HEK293T (cell line): ENCODE measurements around the gene MCL1.

Source experiments
- CTCF ChIA-PET: fragments of 350-600 bp; formaldehyde crosslinking; extraction: SDS; loops from one replicate; lab custom pipeline; 2021; ENCODE audit warnings: antibody characterized with exemption, inconsistent platforms; lab: Yijun Ruan, JAX
- POLR2A ChIA-PET: fragments of 350-600 bp; formaldehyde crosslinking; extraction: SDS; loops from one replicate; lab custom pipeline; 2020; ENCODE audit warnings: antibody characterized with exemption, inconsistent platforms; lab: Yijun Ruan, JAX
- DNase-seq: peaks from one replicate; pipeline ENCODE4 v3.0.0; 2012; ENCODE audit warnings: mixed read lengths; ENCODE audit errors: extremely low spot score
- ARNT ChIP-seq: fragments of 450-650 bp; IDR thresholded peaks from 2 replicates; pipeline ENCODE4 v1.6.1; 2017; ENCODE audit warnings: mild to moderate bottlenecking
- BHLHE40 ChIP-seq: fragments of 450-650 bp; IDR thresholded peaks from 2 replicates; pipeline ENCODE4 v1.6.1; 2016; ENCODE audit warnings: mild to moderate bottlenecking, moderate library complexity, borderline replicate concordance
- CTBP1 ChIP-seq: fragments of 450-650 bp; IDR thresholded peaks from 2 replicates; pipeline ENCODE4 v1.6.1; 2016; ENCODE audit warnings: borderline replicate concordance
- ELF4 ChIP-seq: fragments of 450-650 bp; IDR thresholded peaks from 2 replicates; pipeline ENCODE4 v1.6.1; 2017; ENCODE audit warnings: antibody characterized with exemption
- FOXK2 ChIP-seq: fragments of 450-650 bp; IDR thresholded peaks from 2 replicates; pipeline ENCODE4 v1.6.1; 2016; ENCODE audit warnings: mild to moderate bottlenecking
- L3MBTL2 ChIP-seq: fragments of 450-650 bp; conservative IDR thresholded peaks from 2 replicates; pipeline ENCODE4 v1.6.1; 2016; ENCODE audit warnings: mild to moderate bottlenecking
- LEF1 ChIP-seq: fragments of 450-650 bp; IDR thresholded peaks from 2 replicates; pipeline ENCODE4 v1.6.1; 2017; ENCODE audit warnings: mild to moderate bottlenecking, borderline replicate concordance
- NFRKB ChIP-seq: fragments of 450-650 bp; IDR thresholded peaks from 2 replicates; pipeline ENCODE4 v1.6.1; 2016; ENCODE audit warnings: mild to moderate bottlenecking, moderate library complexity
- SUZ12 ChIP-seq: fragments of 450-650 bp; IDR thresholded peaks from 2 replicates; pipeline ENCODE4 v1.6.1; 2016; ENCODE audit warnings: mild to moderate bottlenecking
- TARDBP ChIP-seq: fragments of 450-650 bp; IDR thresholded peaks from 2 replicates; pipeline ENCODE4 v1.6.1; 2016
- ZNF384 ChIP-seq: fragments of 450-650 bp; IDR thresholded peaks from 2 replicates; pipeline ENCODE4 v1.6.1; 2016
- TF ChIP-seq, protein P1 (sequence below): fragments of 450-650 bp; IDR thresholded peaks from 2 replicates; pipeline ENCODE4 v1.6.1; 2016

Gene MCL1

DNA sequence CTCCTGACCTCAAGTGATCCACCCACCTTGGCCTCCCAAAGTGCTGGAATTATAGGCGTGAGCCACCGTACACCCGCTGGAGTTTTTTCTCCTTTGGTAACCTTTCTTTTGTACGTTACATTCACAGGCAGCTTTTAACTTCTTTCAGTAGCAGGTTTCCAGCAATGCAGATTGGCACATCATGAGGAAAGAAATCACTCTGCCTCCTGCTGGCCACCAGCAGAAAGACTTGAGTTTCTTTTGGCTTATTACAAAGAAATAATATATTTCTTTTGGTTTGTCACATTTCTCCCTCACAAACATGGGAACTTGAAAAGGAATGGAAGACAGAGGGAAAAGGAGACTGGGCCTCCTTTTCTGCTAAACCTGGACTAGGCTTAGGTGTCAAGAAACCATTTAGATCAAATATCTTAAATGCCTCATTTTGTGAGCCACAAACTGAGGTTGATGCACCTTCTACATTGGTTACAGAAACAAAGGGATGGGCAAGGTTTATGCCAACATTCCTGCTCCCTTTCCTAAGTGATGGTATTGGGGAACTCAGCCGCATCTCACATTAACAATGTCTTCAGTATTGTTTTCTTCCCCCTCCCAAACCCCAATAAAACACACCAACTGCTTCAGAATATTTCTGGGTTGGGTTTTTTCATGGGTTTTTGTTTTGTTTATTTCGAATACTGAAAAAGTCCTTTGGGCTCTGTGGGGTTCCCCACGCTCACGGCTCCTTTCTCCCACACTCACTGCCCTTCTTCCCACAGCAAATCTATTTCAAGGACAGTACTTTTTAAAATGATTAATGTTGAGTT is 42.3 kb upstream of the MCL1 start:
- ChIA-PET POLR2A (interaction anchor here (1.3 to 9.1 kb wide), 2 partner anchors 42 to 60 kb away, joined by 3 to 53 read pairs; partner anchors contain the start of gene MCL1), CTCF (interaction anchor here (0.5 to 1.3 kb wide), 7 partner anchors 12 to 367 kb away, joined by 3 to 5 read pairs (median 4); no protein-coding TSS in a partner anchor)
- TF ChIP-seq, protein P1, sequence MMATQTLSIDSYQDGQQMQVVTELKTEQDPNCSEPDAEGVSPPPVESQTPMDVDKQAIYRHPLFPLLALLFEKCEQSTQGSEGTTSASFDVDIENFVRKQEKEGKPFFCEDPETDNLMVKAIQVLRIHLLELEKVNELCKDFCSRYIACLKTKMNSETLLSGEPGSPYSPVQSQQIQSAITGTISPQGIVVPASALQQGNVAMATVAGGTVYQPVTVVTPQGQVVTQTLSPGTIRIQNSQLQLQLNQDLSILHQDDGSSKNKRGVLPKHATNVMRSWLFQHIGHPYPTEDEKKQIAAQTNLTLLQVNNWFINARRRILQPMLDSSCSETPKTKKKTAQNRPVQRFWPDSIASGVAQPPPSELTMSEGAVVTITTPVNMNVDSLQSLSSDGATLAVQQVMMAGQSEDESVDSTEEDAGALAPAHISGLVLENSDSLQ: 0 out of 2 replicates have a peak, but pooled peaks have one; percentile 23
- TF ChIP-seq ARNT (no peak), SUZ12 (no peak)
- DNase-seq: peak; percentile 54

DNA sequence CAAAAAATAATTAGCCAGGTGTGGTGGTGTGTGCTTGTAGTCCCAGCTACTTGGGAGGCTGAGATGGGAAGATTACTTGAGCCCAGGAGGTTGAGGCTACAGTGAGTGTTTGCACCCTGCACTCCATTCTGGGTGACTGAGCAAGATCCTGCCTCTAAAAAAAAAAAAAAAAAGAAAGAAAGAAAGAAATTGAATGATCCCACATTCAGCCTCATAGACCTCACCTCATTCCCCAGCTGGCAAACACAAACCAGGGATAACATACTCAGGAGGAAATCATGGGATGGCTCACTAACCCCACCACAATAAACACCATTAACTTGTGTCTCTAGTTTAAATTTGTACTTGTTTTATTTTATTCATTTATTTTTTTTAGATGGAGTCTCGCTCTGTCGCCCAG is 41.5 kb upstream of the MCL1 start:
- CTCF ChIA-PET: interaction anchor here (0.5 to 1.3 kb wide), 7 partner anchors 11 to 367 kb away, joined by 3 to 5 read pairs (median 4); no protein-coding TSS in a partner anchor
- no peak for DNase-seq
- TF ChIP-seq NFRKB: no peak
- no peak for TF ChIP-seq ZNF384
- no peak for TF ChIP-seq FOXK2
- no peak for TF ChIP-seq LEF1
- TF ChIP-seq TARDBP: no peak
- TF ChIP-seq CTBP1: no peak
- TF ChIP-seq ELF4: no peak
- TF ChIP-seq ARNT: no peak
- TF ChIP-seq L3MBTL2: no peak
- POLR2A ChIA-PET: interaction anchor here (1.6 to 9.1 kb wide), 3 partner anchors 8 to 41 kb away, joined by 5 to 53 read pairs (median 31); partner anchors contain the start of genes ENSA and MCL1

GRCh38 chr1:150619576-150620509 is 40.4 kb upstream of the MCL1 start:
- ChIA-PET CTCF (interaction anchor here (0.6 to 2.3 kb wide), 7 partner anchors 9 to 59 kb away, joined by 3 to 8 read pairs (median 4); partner anchors contain the start of genes ENSA and MCL1), POLR2A (interaction anchor here (0.5 to 9.1 kb wide), 7 partner anchors 9 to 193 kb away, joined by 3 to 53 read pairs (median 5); partner anchors contain the start of genes ENSA and MCL1)
- TF ChIP-seq, protein P1: peak; percentile 85
- no peak for TF ChIP-seq LEF1
- peak; percentile 62 for DNase-seq

DNA sequence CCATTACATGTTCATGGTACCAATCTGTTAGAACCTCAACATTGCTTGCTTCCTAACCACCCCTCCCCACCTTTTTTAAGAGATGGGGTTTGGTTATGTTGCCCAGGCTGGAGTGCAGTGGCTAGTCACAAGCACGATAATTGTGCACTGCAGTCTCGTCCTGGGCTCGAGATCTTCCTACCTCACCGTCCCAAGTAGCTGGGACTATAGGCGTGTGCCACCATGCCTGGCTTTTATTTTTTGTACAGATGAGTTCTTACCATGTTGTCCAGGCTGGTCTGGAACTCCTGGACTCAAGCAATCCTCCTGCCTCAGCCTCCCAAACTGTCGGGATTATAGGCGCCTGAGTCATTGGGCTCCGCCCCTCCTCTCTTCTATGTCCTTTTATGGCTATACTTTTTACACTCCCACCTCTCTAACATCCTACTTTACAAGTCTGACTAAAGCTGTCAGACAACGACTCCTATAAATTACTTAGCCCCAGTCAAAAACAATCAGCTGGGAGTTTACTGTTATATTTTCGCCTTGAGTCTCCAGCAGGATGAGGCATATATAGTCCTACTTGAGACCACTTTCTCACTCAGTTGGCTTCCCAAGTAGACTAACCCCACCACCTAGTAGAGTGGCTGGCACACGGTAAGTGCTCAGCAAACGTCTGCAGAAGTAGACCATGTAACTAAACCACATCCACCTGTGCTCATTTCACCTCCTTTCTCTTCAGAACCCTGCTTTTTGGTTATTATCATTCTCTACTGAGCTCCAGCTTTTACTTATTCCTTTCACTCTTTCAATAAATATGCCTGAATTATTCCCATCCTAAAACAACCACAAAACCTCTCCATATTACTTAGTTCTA is 36.2 kb upstream of the MCL1 start:
- DNase-seq: no peak
- ChIA-PET CTCF (no interaction called here), POLR2A (interaction anchor here (1.0 to 1.3 kb wide), 3 partner anchors 14 to 37 kb away, joined by 4 to 7 read pairs (median 6); partner anchors contain the start of genes ENSA and MCL1)
- TF ChIP-seq BHLHE40: no peak
- TF ChIP-seq ELF4: no peak
- TF ChIP-seq CTBP1: no peak
- TF ChIP-seq ARNT: no peak
- no peak for TF ChIP-seq LEF1
- TF ChIP-seq, protein P1: peak; percentile 70

- TF ChIP-seq ARNT (no peak), NFRKB (no peak)
- DNase-seq: no peak
- ChIA-PET POLR2A (interaction anchor here (0.8 to 1.2 kb wide), 2 partner anchors 34 kb away, joined by 3 to 6 read pairs; partner anchors contain the start of gene MCL1), CTCF (interaction anchor here (1.7 kb wide), 1 partner anchor 52 kb away, joined by 4 read pairs; no protein-coding TSS in a partner anchor)
These were observed 33.9 kb upstream of the MCL1 start for GRCh38 chr1:150613061-150613920.
